BLaER1 treated with 17β-estradiol and CSF1 and Interleukin-3, amounts not matched to agents 10 nM and 100 nM (cell line): ENCODE data around the gene AOAH.

ENCODE experiments used
- H3K27ac ChIP-seq, 11 experiments: shearing (Covaris generic); formaldehyde crosslinking; 2 replicates each; pipeline ENCODE4 v1.8.1; 2022
- H3K27me3 ChIP-seq, 11 experiments: shearing (Covaris generic); formaldehyde crosslinking; 2 replicates each; pipeline ENCODE4 v1.8.1; 2022
- H3K36me3 ChIP-seq, 11 experiments: shearing (Covaris generic); formaldehyde crosslinking; 2 replicates each; pipeline ENCODE4 v1.8.1; 2022
- H3K4me1 ChIP-seq, 10 experiments: shearing (Covaris generic); formaldehyde crosslinking; 2 replicates each; pipeline ENCODE4 v1.8.1; 2022
- H3K4me2 ChIP-seq, 11 experiments: shearing (Covaris generic); formaldehyde crosslinking; 2 replicates each; pipeline ENCODE4 v1.8.1; 2022
- H3K4me3 ChIP-seq, 10 experiments: shearing (Covaris generic); formaldehyde crosslinking; 2 replicates each; pipeline ENCODE4 v1.8.1; 2022
- H3K9ac ChIP-seq, 11 experiments: shearing (Covaris generic); formaldehyde crosslinking; 2 replicates each; pipeline ENCODE4 v1.8.1; 2022
- H3K9me3 ChIP-seq, 11 experiments: shearing (Covaris generic); formaldehyde crosslinking; replicated peaks in 1 of 11; 2 replicates each; pipeline ENCODE4 v1.8.1; 2022
- H4K20me1 ChIP-seq, 11 experiments: shearing (Covaris generic); formaldehyde crosslinking; 2 replicates each; pipeline ENCODE4 v1.8.1; 2022
- Cebpa-rat ChIP-seq, 11 experiments: shearing (Covaris generic); IDR thresholded peaks; 2 replicates each; pipeline ENCODE4 v1.8.1; 2022

Gene AOAH

DNA sequence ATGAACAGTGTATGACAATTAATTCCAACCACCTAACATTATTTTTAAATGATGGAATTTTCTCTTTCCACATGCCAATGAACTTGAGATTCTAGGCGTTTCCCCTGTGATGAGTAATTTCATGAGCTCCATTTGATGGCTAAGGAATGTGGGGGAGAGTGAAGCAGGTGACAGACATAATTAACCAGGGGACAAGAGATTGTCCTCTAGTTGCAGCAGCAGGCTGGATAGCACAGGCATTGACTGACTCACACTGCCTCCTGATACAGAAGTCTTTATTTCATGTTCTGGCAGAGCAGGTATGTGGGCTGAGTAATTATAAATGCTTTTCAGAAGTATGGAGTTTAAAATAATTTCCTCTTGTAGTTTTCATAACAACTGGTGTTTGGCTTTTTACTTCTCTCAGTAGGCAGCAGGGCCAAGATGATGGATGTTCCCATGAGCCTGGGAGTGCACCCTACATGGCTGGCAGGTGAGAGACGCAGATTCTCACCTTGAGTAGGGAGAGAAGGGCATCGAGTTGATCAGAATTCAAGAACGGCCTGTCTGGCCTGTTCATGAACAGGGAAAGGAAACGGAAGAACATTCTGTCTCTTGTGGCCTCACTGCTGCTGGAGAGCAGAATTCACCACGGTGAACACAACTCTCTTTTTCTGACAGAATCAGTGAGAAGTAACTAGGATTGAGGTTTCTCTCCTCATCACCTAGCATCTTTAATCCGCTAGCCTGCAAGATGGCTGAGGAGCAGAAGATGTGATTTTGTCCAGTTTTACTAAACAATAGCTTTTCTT, 118.8 kb downstream of the AOAH start:
- peaks cover 0 to 12% (median 0%) of the 10 kb centered on the region in 10 experiments; a peak in 5 of 20 replicates for H3K4me1 ChIP-seq
- no peak overlapping the region for H3K9ac ChIP-seq
- H3K27me3 ChIP-seq, result no peaks in the 10 kb centered on the region
- no peak overlapping the region for H3K27ac ChIP-seq
- H3K36me3 ChIP-seq, result 0 out of 22 replicates have a peak, but pooled peaks cover 0 to 8% (median 0%) of the 10 kb centered on the region in 11 experiments
- no peak overlapping the region for H3K4me3 ChIP-seq
- no peaks in the 10 kb centered on the region for H3K9me3 ChIP-seq
- H3K4me2 ChIP-seq, result no peak overlapping the region
- peaks cover 0 to 2% (median 0%) of the 10 kb centered on the region in 11 experiments; a peak in 1 of 22 replicates for H4K20me1 ChIP-seq
- TF ChIP-seq Cebpa-rat (IDR thresholded peaks at IDR 0.05), result no peak

DNA sequence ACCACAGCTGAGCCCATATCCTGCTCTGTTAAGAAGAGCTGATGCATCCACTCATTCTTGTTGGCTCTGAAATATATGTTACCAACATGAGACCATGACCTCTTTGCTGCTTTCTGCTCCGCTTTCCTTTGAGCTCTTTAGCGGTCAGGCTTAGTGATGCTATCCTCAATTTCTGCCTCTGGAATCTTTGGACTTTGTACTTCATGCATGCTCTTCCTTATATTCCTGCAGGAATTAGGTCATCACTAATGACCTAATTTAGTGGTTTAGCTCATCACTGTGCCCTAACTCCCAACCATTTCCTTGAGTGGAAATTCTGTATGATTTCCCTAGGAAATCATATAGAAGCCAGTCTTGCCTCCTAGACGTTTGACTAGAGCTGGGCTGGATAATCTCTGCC, 119.5 kb downstream of the AOAH start:
- Histone ChIP-seq H3K4me3 (no peak overlapping the region), H3K4me2 (no peak overlapping the region), H3K4me1 (peaks cover 0 to 12% (median 0%) of the 10 kb centered on the region in 10 experiments; a peak in 5 of 20 replicates), H3K27ac (no peak overlapping the region), H3K9me3 (no peaks in the 10 kb centered on the region), H3K27me3 (no peaks in the 10 kb centered on the region), H3K36me3 (0 out of 22 replicates have a peak, but pooled peaks cover 0 to 10% (median 0%) of the 10 kb centered on the region in 11 experiments), H3K9ac (no peak overlapping the region), H4K20me1 (peaks cover 0 to 2% (median 0%) of the 10 kb centered on the region in 11 experiments; a peak in 1 of 22 replicates)
- no peak for TF ChIP-seq Cebpa-rat (IDR thresholded peaks at IDR 0.05)

GRCh38 chr7:36602934-36603887, 121.1 kb downstream of the AOAH start:
- Histone ChIP-seq H4K20me1 (peaks cover 0 to 2% (median 0%) of the 10 kb centered on the region in 11 experiments; a peak in 1 of 22 replicates), H3K9me3 (no peaks in the 10 kb centered on the region), H3K4me1 (peaks cover 0 to 12% (median 0%) of the 10 kb centered on the region in 10 experiments; a peak in 5 of 20 replicates), H3K4me2 (no peak overlapping the region), H3K27ac (no peak overlapping the region), H3K36me3 (peaks cover 0 to 10% (median 0%) of the 10 kb centered on the region in 11 experiments; a peak in 1 of 22 replicates), H3K27me3 (no peaks in the 10 kb centered on the region), H3K9ac (no peak overlapping the region), H3K4me3 (no peak overlapping the region)
- no peak for TF ChIP-seq Cebpa-rat (IDR thresholded peaks at IDR 0.05)

DNA sequence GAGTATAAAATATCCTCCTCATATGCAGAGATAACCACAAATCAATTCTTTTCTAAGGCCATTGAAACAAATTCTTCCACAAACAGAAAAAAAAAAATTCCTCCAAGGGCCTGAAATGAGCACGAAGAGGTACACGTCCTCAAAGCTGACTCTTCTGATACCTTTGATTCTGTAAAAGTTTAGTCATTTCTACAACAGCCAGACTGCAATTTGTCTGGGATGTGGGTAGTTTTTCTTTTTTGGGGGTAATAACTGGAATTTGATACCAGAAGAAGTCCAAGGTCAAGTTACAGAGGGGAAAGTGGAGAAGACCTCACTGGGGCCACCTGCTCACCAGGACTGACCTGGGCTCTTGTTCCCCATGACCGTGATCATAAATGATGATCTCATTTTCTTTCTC, 121.8 kb downstream of the AOAH start:
- no peak overlapping the region for H3K4me2 ChIP-seq
- TF ChIP-seq Cebpa-rat (IDR thresholded peaks at IDR 0.05), result no peak
- peaks cover 0 to 2% (median 0%) of the 10 kb centered on the region in 11 experiments; a peak in 1 of 22 replicates for H4K20me1 ChIP-seq
- no peak overlapping the region for H3K27ac ChIP-seq
- no peak overlapping the region for H3K9ac ChIP-seq
- peaks cover 0 to 15% (median 0%) of the 10 kb centered on the region in 11 experiments; a peak in 1 of 22 replicates for H3K36me3 ChIP-seq
- no peaks in the 10 kb centered on the region for H3K27me3 ChIP-seq
- peaks cover 0 to 12% (median 0%) of the 10 kb centered on the region in 10 experiments; a peak in 5 of 20 replicates for H3K4me1 ChIP-seq
- H3K9me3 ChIP-seq, result no peaks in the 10 kb centered on the region
- no peak overlapping the region for H3K4me3 ChIP-seq

DNA sequence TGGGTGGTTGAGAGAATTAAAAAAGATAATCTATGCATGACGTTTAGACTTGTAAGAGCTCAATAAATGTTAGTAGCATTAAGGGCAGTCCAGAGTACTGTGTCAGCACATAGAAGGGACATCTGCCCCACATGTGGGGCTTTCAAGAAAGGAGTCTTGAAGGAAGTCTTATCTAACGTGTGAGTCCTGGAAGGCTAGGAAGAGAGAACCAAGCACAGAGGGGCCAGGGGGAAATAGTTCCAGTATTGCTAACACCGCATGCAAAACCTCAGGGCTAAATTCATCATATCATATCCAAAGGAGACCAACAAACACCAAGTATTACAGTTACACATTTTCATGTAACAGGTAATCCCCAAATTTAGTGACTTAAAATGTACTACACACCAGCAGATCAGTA, 122.7 kb downstream of the AOAH start:
- no peaks in the 10 kb centered on the region for H3K9me3 ChIP-seq
- peak overlapping the region in 3 of 11 experiments; percentile 14 to 41 (median 26); a peak in 2 of 22 replicates for H3K4me2 ChIP-seq
- no peak overlapping the region for H3K4me3 ChIP-seq
- no peak overlapping the region for H3K9ac ChIP-seq
- no peaks in the 10 kb centered on the region for H3K27me3 ChIP-seq
- H3K36me3 ChIP-seq, result peaks cover 0 to 15% (median 0%) of the 10 kb centered on the region in 11 experiments; a peak in 1 of 22 replicates
- no peak overlapping the region for H3K27ac ChIP-seq
- H4K20me1 ChIP-seq, result peaks cover 0 to 2% (median 0%) of the 10 kb centered on the region in 11 experiments; a peak in 1 of 22 replicates
- TF ChIP-seq Cebpa-rat (IDR thresholded peaks at IDR 0.05), result no peak
- peaks cover 0 to 12% (median 0%) of the 10 kb centered on the region in 10 experiments; a peak in 5 of 20 replicates for H3K4me1 ChIP-seq

- TF ChIP-seq Cebpa-rat (IDR thresholded peaks at IDR 0.05), result no peak
- peaks cover 0 to 12% (median 0%) of the 10 kb centered on the region in 10 experiments; a peak in 5 of 20 replicates for H3K4me1 ChIP-seq
- no peaks in the 10 kb centered on the region for H3K27me3 ChIP-seq
- no peak overlapping the region for H3K4me3 ChIP-seq
- H4K20me1 ChIP-seq, result peaks cover 0 to 2% (median 0%) of the 10 kb centered on the region in 11 experiments; a peak in 1 of 22 replicates
- no peak overlapping the region for H3K9ac ChIP-seq
- H3K36me3 ChIP-seq, result peaks cover 0 to 11% (median 0%) of the 10 kb centered on the region in 11 experiments; a peak in 1 of 22 replicates
- H3K4me2 ChIP-seq, result peak overlapping the region in 3 of 11 experiments; percentile 14 to 41 (median 26); a peak in 2 of 22 replicates
- H3K27ac ChIP-seq, result no peak overlapping the region
- H3K9me3 ChIP-seq, result no peaks in the 10 kb centered on the region
These were observed 123.3 kb downstream of the AOAH start for GRCh38 chr7:36600869-36601530.

DNA sequence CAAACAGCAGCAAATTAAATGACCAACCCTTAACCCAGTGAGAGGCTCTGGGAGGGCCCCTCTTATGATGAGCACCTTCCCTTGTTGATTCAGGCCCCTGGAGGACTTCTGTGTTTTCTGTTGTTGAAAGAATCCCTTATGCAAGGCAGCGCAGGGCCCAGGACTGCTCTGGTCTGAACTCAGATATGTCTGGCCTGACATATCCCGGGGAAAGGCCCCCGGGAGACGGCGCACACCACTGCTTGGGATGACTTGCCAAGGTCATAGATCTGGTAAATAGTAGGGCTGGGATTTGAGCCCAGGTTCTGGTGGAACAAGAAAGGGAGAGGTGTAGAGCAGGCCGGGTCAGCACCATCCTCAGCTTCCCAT, 124.0 kb downstream of the AOAH start:
- TF ChIP-seq Cebpa-rat (IDR thresholded peaks at IDR 0.05), result no peak
- no peak overlapping the region for H3K27ac ChIP-seq
- H3K27me3 ChIP-seq, result no peaks in the 10 kb centered on the region
- peaks cover 0 to 9% (median 0%) of the 10 kb centered on the region in 11 experiments; a peak in 1 of 22 replicates for H3K36me3 ChIP-seq
- H3K9me3 ChIP-seq, result no peaks in the 10 kb centered on the region
- no peak overlapping the region for H3K4me3 ChIP-seq
- peaks cover 0 to 2% (median 0%) of the 10 kb centered on the region in 11 experiments; a peak in 1 of 22 replicates for H4K20me1 ChIP-seq
- H3K4me2 ChIP-seq, result no peak overlapping the region
- H3K9ac ChIP-seq, result no peak overlapping the region
- peaks cover 0 to 12% (median 0%) of the 10 kb centered on the region in 10 experiments; a peak in 5 of 20 replicates for H3K4me1 ChIP-seq

DNA sequence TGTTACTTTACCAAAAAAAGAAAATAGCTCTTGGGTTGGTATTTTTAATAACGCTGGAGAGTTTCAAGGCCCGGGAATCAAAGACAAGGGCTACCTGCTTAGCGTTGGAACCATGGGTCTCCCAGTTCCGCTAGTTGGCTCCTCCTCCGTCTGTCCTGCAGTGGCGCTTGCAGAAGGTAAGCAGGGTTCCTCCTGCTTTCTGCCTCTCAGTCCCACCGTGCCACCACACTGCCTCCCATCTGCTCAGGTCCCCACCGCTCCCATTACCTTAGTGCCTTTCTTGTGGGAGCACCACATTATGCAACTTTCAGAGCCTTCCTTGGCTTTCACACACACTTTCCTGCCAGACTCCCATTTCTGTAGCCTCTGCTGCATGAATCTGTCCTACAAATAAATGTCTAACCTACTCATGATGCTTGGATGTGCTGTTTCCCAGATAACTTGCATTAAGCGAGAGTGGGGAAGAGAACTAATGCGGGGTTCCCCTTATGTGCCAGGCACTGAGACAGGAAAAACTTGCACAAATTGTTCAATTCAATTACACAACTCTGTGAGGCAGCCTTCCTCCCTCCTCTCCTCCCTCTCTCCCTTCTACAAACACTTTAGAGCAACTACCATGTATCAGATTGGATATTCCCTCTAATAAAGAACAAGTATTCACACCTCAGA, 124.5 kb downstream of the AOAH start:
- no peak overlapping the region for H3K4me2 ChIP-seq

More for the DNA sequence above, 124.5 kb downstream of the AOAH start:
- no peak for TF ChIP-seq Cebpa-rat (IDR thresholded peaks at IDR 0.05)
- H3K27ac ChIP-seq, result no peak overlapping the region
- H3K9me3 ChIP-seq, result no peaks in the 10 kb centered on the region
- peaks cover 0 to 10% (median 0%) of the 10 kb centered on the region in 11 experiments; a peak in 1 of 22 replicates for H3K36me3 ChIP-seq
- H3K27me3 ChIP-seq, result no peaks in the 10 kb centered on the region
- H4K20me1 ChIP-seq, result peaks cover 0 to 2% (median 0%) of the 10 kb centered on the region in 11 experiments; a peak in 1 of 22 replicates
- H3K4me1 ChIP-seq, result peaks cover 0 to 12% (median 0%) of the 10 kb centered on the region in 10 experiments; a peak in 5 of 20 replicates
- no peak overlapping the region for H3K4me3 ChIP-seq
- H3K9ac ChIP-seq, result no peak overlapping the region
